ENCODE data around the gene ATRX.
"Not testable (repeated sequence)": the region's sequence is repeated elsewhere in the genome, so short reads cannot be mapped to it uniquely, and the experiment has no call there.

Gene ATRX
- 112 to 382 (median 266) reads per million in 9 experiments for total RNA-seq

GRCh38 chrX:77785486-77786364 is at the start of gene ATRX:
ATRX (minus strand) TSS chrX:77786216; CDS start chrX:77786001, 215 bp downstream.
- peaks cover 7 to 11% of the 10 kb centered on the region in 2 donors for H3K4me1 Mint-ChIP-seq (ENCODE audit: low read depth in 2 of 2)
- DNase-seq, result peak; percentile 65 to 70 (median 70)
- peak within 1 kb of the TSS; percentile 96 to 99 for H3K4me3 Mint-ChIP-seq
- peak; percentile 88 for ATAC-seq (replicated peaks)
- H3K9me3 Mint-ChIP-seq, result no peaks in the 10 kb centered on the region
- no peaks in the 10 kb centered on the region for H3K27me3 Mint-ChIP-seq
- peaks cover 14% of the 10 kb centered on the region for H3K36me3 Mint-ChIP-seq (ENCODE audit: insufficient read depth)
- H3K27ac Mint-ChIP-seq, result peak within 1 kb of the TSS; percentile 96 to 99

- H3K4me1 Mint-ChIP-seq (ENCODE audit: low read depth in 2 of 2); ATAC-seq (replicated peaks); H3K27ac Mint-ChIP-seq; H3K9me3 Mint-ChIP-seq; H3K27me3 Mint-ChIP-seq; H3K4me3 Mint-ChIP-seq; DNase-seq: not testable (repeated sequence)
- H3K36me3 Mint-ChIP-seq (ENCODE audit: insufficient read depth), result peaks cover 20% of the 10 kb centered on the region
Observed at GRCh38 chrX:77831544-77831943, 45.5 kb upstream of the ATRX start.

GRCh38 chrX:77821989-77822388 is 36.0 kb upstream of the ATRX start:
- H3K27ac Mint-ChIP-seq; DNase-seq; H3K36me3 Mint-ChIP-seq (ENCODE audit: insufficient read depth); H3K9me3 Mint-ChIP-seq; ATAC-seq (replicated peaks); H3K27me3 Mint-ChIP-seq; H3K4me1 Mint-ChIP-seq (ENCODE audit: low read depth in 2 of 2); H3K4me3 Mint-ChIP-seq: not testable (repeated sequence)

DNA sequence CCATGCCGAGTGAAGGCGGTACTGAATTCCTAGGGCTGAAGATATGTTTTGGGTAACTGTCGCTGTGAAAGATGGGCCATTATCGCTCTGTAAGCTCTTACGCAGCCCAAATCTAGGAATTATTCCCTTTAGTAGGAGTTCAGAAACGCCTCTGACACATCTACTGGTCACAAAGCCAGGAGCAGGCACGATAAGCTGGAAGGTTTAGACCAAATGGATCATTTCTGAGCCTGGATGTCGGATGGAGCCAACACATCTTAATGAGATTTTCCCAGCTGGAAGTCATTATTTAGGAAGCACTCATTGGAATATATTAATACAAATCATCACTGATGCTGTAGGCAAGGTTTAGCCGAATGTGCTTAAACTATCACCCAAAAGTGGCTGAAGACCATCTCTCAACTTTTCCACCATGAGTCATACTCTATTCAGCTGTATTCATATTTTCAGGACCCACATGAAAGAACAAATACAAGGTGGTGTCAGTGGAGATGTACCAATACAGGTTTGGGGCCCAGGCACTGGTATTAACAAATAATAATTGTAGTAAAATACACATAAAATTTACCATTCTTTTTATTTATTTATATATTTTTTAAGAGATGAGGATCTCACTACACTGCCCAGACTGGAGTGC is 34.2 kb upstream of the ATRX start:
- no peak for DNase-seq
- H3K27ac Mint-ChIP-seq, result no peak overlapping the region
- H3K4me3 Mint-ChIP-seq, result no peak overlapping the region
- peaks cover 2% of the 10 kb centered on the region for H3K36me3 Mint-ChIP-seq (ENCODE audit: insufficient read depth)
- no peaks in the 10 kb centered on the region for H3K4me1 Mint-ChIP-seq (ENCODE audit: low read depth in 2 of 2)
- ATAC-seq (replicated peaks), result no peak
- H3K27me3 Mint-ChIP-seq, result no peaks in the 10 kb centered on the region
- peaks cover 0 to 2% of the 10 kb centered on the region in 2 donors for H3K9me3 Mint-ChIP-seq

DNA sequence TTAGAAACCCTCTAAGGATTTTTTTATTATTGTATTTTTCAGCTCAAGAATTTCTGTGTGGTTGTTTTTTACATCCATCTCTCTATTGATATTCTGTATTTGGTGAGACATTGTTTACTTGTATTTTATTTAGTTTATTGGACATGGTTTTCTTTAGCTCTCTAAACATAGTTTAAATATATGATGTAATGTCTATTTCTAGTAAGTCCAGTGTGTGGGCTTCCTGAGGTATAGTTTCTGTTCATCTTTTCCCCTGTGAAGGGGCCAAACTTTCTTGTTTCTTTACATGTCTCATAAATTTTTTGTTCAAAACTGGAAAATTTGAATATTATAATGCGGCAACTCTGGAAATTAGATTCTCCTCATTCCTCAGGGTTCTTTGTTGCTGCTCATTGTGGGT is 28.2 kb upstream of the ATRX start:
- ATAC-seq (replicated peaks), result no peak
- H3K36me3 Mint-ChIP-seq (ENCODE audit: insufficient read depth), result no peaks in the 10 kb centered on the region
- no peak overlapping the region for H3K4me3 Mint-ChIP-seq
- no peak overlapping the region for H3K27ac Mint-ChIP-seq
- H3K4me1 Mint-ChIP-seq (ENCODE audit: low read depth in 2 of 2), result no peaks in the 10 kb centered on the region
- DNase-seq, result no peak
- no peaks in the 10 kb centered on the region for H3K9me3 Mint-ChIP-seq
- H3K27me3 Mint-ChIP-seq, result no peaks in the 10 kb centered on the region

- H3K36me3 Mint-ChIP-seq (ENCODE audit: insufficient read depth), result no peaks in the 10 kb centered on the region
- H3K27me3 Mint-ChIP-seq, result no peaks in the 10 kb centered on the region
- DNase-seq (no peak), ATAC-seq (replicated peaks) (no peak)
- no peak overlapping the region for H3K27ac Mint-ChIP-seq
- no peaks in the 10 kb centered on the region for H3K4me1 Mint-ChIP-seq (ENCODE audit: low read depth in 2 of 2)
- H3K4me3 Mint-ChIP-seq, result no peak overlapping the region
- H3K9me3 Mint-ChIP-seq, result no peaks in the 10 kb centered on the region
Observed at GRCh38 chrX:77802201-77802600, 16.2 kb upstream of the ATRX start.

DNA sequence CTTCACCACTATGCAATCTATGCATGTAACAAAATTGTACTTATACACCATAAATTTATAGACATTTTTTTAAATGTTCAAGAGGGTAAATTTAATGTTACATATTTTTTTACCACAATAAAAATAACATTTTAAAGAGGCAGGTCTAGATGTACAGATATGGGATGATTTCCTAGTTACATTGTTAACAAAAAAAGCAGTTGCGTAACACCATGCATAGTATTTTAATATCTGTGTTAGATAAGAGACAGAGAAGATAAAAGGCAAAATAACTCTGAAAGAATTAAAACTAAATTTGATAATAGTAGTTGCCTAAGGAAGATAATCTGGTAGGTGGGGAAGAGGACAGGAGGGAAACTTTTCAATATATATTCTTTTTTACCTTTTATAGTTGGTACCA is 9.1 kb upstream of the ATRX start:
- no peaks in the 10 kb centered on the region for H3K27me3 Mint-ChIP-seq
- ATAC-seq (replicated peaks), result no peak
- DNase-seq, result no peak
- H3K36me3 Mint-ChIP-seq (ENCODE audit: insufficient read depth), result no peaks in the 10 kb centered on the region
- H3K4me3 Mint-ChIP-seq, result no peak overlapping the region
- no peak overlapping the region for H3K27ac Mint-ChIP-seq
- H3K9me3 Mint-ChIP-seq, result no peaks in the 10 kb centered on the region
- H3K4me1 Mint-ChIP-seq (ENCODE audit: low read depth in 2 of 2), result no peaks in the 10 kb centered on the region

GRCh38 chrX:77793946-77794345 is 7.9 kb upstream of the ATRX start:
- ATAC-seq (replicated peaks) (no peak), DNase-seq (no peak)
- Mint-ChIP-seq H3K9me3 (no peaks in the 10 kb centered on the region), H3K27me3 (no peaks in the 10 kb centered on the region), H3K4me1 (ENCODE audit: low read depth in 2 of 2) (no peaks in the 10 kb centered on the region), H3K27ac (no peak overlapping the region), H3K4me3 (no peak overlapping the region), H3K36me3 (ENCODE audit: insufficient read depth) (no peaks in the 10 kb centered on the region)

- ATAC-seq (replicated peaks) (peak; percentile 34), DNase-seq (peak in 2 of 3 experiments; percentile 5 to 7)
- Mint-ChIP-seq H3K9me3 (no peaks in the 10 kb centered on the region), H3K4me1 (ENCODE audit: low read depth in 2 of 2) (peaks cover 4 to 7% of the 10 kb centered on the region in 2 donors), H3K4me3 (peak overlapping the region; percentile 41 to 52), H3K36me3 (ENCODE audit: insufficient read depth) (peaks cover 9% of the 10 kb centered on the region), H3K27me3 (no peaks in the 10 kb centered on the region), H3K27ac (peak overlapping the region; percentile 35 to 78)
Observed at GRCh38 chrX:77788050-77788449, 2.0 kb upstream of the ATRX start.

- H3K27me3 Mint-ChIP-seq, result no peaks in the 10 kb centered on the region
- peak overlapping the region; percentile 96 to 99 for H3K4me3 Mint-ChIP-seq
- ATAC-seq (replicated peaks) (peak; percentile 11), DNase-seq (no peak)
- peaks cover 7 to 11% of the 10 kb centered on the region in 2 donors for H3K4me1 Mint-ChIP-seq (ENCODE audit: low read depth in 2 of 2)
- no peaks in the 10 kb centered on the region for H3K9me3 Mint-ChIP-seq
- peaks cover 14% of the 10 kb centered on the region for H3K36me3 Mint-ChIP-seq (ENCODE audit: insufficient read depth)
- peak overlapping the region; percentile 96 to 99 for H3K27ac Mint-ChIP-seq
Observed at GRCh38 chrX:77786365-77786680, 307 bp upstream of the ATRX start.

- Mint-ChIP-seq H3K4me3 (peak overlapping the region; percentile 21 to 37), H3K27me3 (no peaks in the 10 kb centered on the region), H3K9me3 (no peaks in the 10 kb centered on the region), H3K27ac (peak overlapping the region; percentile 57 to 58), H3K36me3 (ENCODE audit: insufficient read depth) (peaks cover 12% of the 10 kb centered on the region), H3K4me1 (ENCODE audit: low read depth in 2 of 2) (peaks cover 15 to 25% of the 10 kb centered on the region in 2 donors)
- ATAC-seq (replicated peaks) (no peak), DNase-seq (no peak)
Observed at GRCh38 chrX:77779695-77780094, 6.3 kb downstream of the ATRX start.

GRCh38 chrX:77776659-77777058 is 9.4 kb downstream of the ATRX start:
- DNase-seq, result no peak
- peak; percentile 29 for ATAC-seq (replicated peaks)
- Mint-ChIP-seq H3K27me3 (no peaks in the 10 kb centered on the region), H3K27ac (no peak overlapping the region), H3K9me3 (no peaks in the 10 kb centered on the region), H3K4me1 (ENCODE audit: low read depth in 2 of 2) (peaks cover 17 to 27% of the 10 kb centered on the region in 2 donors), H3K4me3 (no peak overlapping the region), H3K36me3 (ENCODE audit: insufficient read depth) (peaks cover 9% of the 10 kb centered on the region)

DNA sequence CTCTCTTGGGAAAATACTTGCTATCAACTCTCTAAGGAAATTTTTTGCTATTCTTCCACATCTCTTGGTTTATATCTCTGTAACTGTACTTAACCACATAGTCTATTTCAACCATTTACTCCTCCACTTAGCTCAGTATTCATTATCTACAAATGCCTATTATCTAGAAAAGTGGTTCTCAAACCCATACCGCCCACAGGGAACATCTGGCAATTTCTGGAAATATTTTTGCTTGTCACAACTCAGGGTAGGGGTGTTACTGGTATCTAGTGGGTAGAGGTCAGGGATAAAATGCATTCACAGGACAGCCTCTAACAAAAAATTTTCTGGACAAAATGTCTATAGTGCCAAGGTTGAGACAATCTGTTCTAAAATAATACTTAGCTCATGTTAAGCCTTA is 14.4 kb downstream of the ATRX start:
- Mint-ChIP-seq H3K9me3 (no peaks in the 10 kb centered on the region), H3K27me3 (no peaks in the 10 kb centered on the region), H3K27ac (peak overlapping the region; percentile 8 to 65), H3K4me1 (ENCODE audit: low read depth in 2 of 2) (peaks cover 16 to 24% of the 10 kb centered on the region in 2 donors), H3K4me3 (peak overlapping the region in 1 of 2 donors; percentile 43), H3K36me3 (ENCODE audit: insufficient read depth) (peaks cover 6% of the 10 kb centered on the region)
- no peak for DNase-seq
- no peak for ATAC-seq (replicated peaks)

- DNase-seq (no peak), ATAC-seq (replicated peaks) (peak; percentile 52)
- peak overlapping the region; percentile 28 to 40 for H3K4me3 Mint-ChIP-seq
- no peaks in the 10 kb centered on the region for H3K9me3 Mint-ChIP-seq
- H3K4me1 Mint-ChIP-seq (ENCODE audit: low read depth in 2 of 2), result peaks cover 9 to 16% of the 10 kb centered on the region in 2 donors
- H3K36me3 Mint-ChIP-seq (ENCODE audit: insufficient read depth), result peaks cover 6% of the 10 kb centered on the region
- no peaks in the 10 kb centered on the region for H3K27me3 Mint-ChIP-seq
- peak overlapping the region in 1 of 2 donors; percentile 51 for H3K27ac Mint-ChIP-seq
Observed at GRCh38 chrX:77768787-77769186, 17.2 kb downstream of the ATRX start.
